ENCODE measurements around the gene CTU1. TPM values are rescaled to one million over a fixed set of nuclear protein-coding genes. Genes with fewer than 3 reads are reported as not detected.

Gene CTU1
- total RNA-seq, 1 experiment from 2014 or later: 12.7 TPM

GRCh38 chr19:51137792-51138425, 29.7 kb upstream of the CTU1 start:
- H3K9me3 Mint-ChIP-seq (ENCODE audit: unreplicated experiment): peaks cover 10% of the 10 kb centered on the region
- no peaks in the 10 kb centered on the region for H3K4me1 Mint-ChIP-seq (ENCODE audit: insufficient read depth, unreplicated experiment)
- no peak overlapping the region for H3K27ac Mint-ChIP-seq (ENCODE audit: low read depth, unreplicated experiment)
- ChIA-PET CTCF (interaction anchor here (1.0 kb wide), 1 partner anchor 122 kb away, joined by 3 read pairs; no protein-coding TSS in a partner anchor), POLR2A (no interaction called here)
- no peak for DNase-seq (ENCODE audit: unreplicated experiment)
- TF ChIP-seq CTCF (IDR thresholded peaks at IDR 0.05; ENCODE audit: unreplicated experiment): no peak
- intact Hi-C loops (cut with micrococcal nuclease): no loop called here
- H3K4me3 Mint-ChIP-seq (ENCODE audit: unreplicated experiment): no peak overlapping the region
- no peaks in the 10 kb centered on the region for H3K36me3 Mint-ChIP-seq (ENCODE audit: insufficient read depth, unreplicated experiment)
- no TSS peak for BruUV-seq (replicated peaks)
- no peaks in the 10 kb centered on the region for H3K27me3 Mint-ChIP-seq (ENCODE audit: insufficient read depth, unreplicated experiment)

GRCh38 chr19:51136851-51137551, 28.8 kb upstream of the CTU1 start:
- POLR2A ChIA-PET: no interaction called here
- intact Hi-C loops (cut with micrococcal nuclease): no loop called here
- no TSS peak for BruUV-seq (replicated peaks)

GRCh38 chr19:51135986-51136762, 28.0 kb upstream of the CTU1 start:
- no peaks in the 10 kb centered on the region for H3K36me3 Mint-ChIP-seq (ENCODE audit: insufficient read depth, unreplicated experiment)
- no peak for DNase-seq (ENCODE audit: unreplicated experiment)
- no peak overlapping the region for H3K4me3 Mint-ChIP-seq (ENCODE audit: unreplicated experiment)
- no TSS peak for BruUV-seq (replicated peaks)
- intact Hi-C loops (cut with micrococcal nuclease): no loop called here
- no peak for TF ChIP-seq CTCF (IDR thresholded peaks at IDR 0.05; ENCODE audit: unreplicated experiment)
- ChIA-PET POLR2A (interaction anchor here (0.5 kb wide), 1 partner anchor 147 kb away, joined by 3 read pairs; no protein-coding TSS in a partner anchor), CTCF (interaction anchor here (0.6 to 0.9 kb wide), 4 partner anchors 22 to 198 kb away, joined by 3 to 5 read pairs (median 3); no protein-coding TSS in a partner anchor)
- H3K27ac Mint-ChIP-seq (ENCODE audit: low read depth, unreplicated experiment): no peak overlapping the region
- H3K27me3 Mint-ChIP-seq (ENCODE audit: insufficient read depth, unreplicated experiment): no peaks in the 10 kb centered on the region
- peaks cover 10% of the 10 kb centered on the region for H3K9me3 Mint-ChIP-seq (ENCODE audit: unreplicated experiment)
- H3K4me1 Mint-ChIP-seq (ENCODE audit: insufficient read depth, unreplicated experiment): no peaks in the 10 kb centered on the region

More at GRCh38 chr19:51136851-51137551, 28.8 kb upstream of the CTU1 start:
- H3K4me3 Mint-ChIP-seq (ENCODE audit: unreplicated experiment): no peak overlapping the region
- no peak overlapping the region for H3K27ac Mint-ChIP-seq (ENCODE audit: low read depth, unreplicated experiment)
- DNase-seq (ENCODE audit: unreplicated experiment): no peak
- peaks cover 10% of the 10 kb centered on the region for H3K9me3 Mint-ChIP-seq (ENCODE audit: unreplicated experiment)
- CTCF ChIA-PET: interaction anchor here (0.6 to 0.9 kb wide), 2 partner anchors 21 to 32 kb away, joined by 3 read pairs; no protein-coding TSS in a partner anchor
- H3K27me3 Mint-ChIP-seq (ENCODE audit: insufficient read depth, unreplicated experiment): no peaks in the 10 kb centered on the region
- no peaks in the 10 kb centered on the region for H3K36me3 Mint-ChIP-seq (ENCODE audit: insufficient read depth, unreplicated experiment)
- H3K4me1 Mint-ChIP-seq (ENCODE audit: insufficient read depth, unreplicated experiment): no peaks in the 10 kb centered on the region
- no peak for TF ChIP-seq CTCF (IDR thresholded peaks at IDR 0.05; ENCODE audit: unreplicated experiment)

- intact Hi-C loops (cut with micrococcal nuclease): no loop called here
- no peak overlapping the region for H3K4me3 Mint-ChIP-seq (ENCODE audit: unreplicated experiment)
- no peak for TF ChIP-seq CTCF (IDR thresholded peaks at IDR 0.05; ENCODE audit: unreplicated experiment)
- H3K4me1 Mint-ChIP-seq (ENCODE audit: insufficient read depth, unreplicated experiment): no peaks in the 10 kb centered on the region
- no peaks in the 10 kb centered on the region for H3K36me3 Mint-ChIP-seq (ENCODE audit: insufficient read depth, unreplicated experiment)
- ChIA-PET POLR2A (no interaction called here), CTCF (interaction anchor here (1.1 kb wide), 1 partner anchor 114 kb away, joined by 3 read pairs; no protein-coding TSS in a partner anchor)
- H3K27ac Mint-ChIP-seq (ENCODE audit: low read depth, unreplicated experiment): no peak overlapping the region
- peaks cover 10% of the 10 kb centered on the region for H3K9me3 Mint-ChIP-seq (ENCODE audit: unreplicated experiment)
- no TSS peak for BruUV-seq (replicated peaks)
- DNase-seq (ENCODE audit: unreplicated experiment): no peak
- no peaks in the 10 kb centered on the region for H3K27me3 Mint-ChIP-seq (ENCODE audit: insufficient read depth, unreplicated experiment)
Measured at GRCh38 chr19:51135004-51135403, 26.8 kb upstream of the CTU1 start.

All from MCF 10A (cell line).